ENCODE results near the gene CDHR5. TPM values are rescaled to one million over a fixed set of nuclear protein-coding genes. Genes with fewer than 3 reads are reported as not detected.

CDHR5 gene
- total RNA-seq, 1 donor: not detected

DNA sequence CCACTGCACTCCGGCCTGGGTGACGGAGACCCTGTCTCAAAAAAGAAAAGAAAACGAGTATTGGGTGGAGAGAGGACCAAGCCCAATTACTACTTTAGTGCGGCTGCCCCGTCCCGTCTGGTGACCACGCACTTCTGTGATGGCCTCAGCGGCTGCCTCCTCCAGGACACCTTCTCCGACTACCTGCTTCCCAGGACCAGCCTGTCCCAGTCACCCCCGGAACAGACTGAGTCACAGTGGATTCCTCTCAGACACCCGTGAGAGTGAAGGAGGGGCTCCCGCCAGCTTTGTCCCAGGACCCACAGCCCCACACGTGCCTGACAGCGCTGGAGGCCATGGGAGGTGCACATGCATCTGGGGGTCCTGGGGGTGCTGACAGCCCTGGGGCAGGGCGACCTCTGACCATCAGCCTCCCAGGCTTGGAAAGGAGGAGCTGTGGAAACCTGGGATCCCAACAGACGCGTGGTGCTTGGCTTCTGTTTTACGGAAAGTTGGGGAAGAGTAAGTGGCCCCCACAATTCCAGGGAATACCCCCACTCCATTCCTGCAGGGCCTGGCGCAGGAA, 17.1 kb upstream of the CDHR5 start:
- DNase-seq (ENCODE audit: insufficient read length, low spot score, missing footprints): peak; percentile 84
- H4K20me1 ChIP-seq (ENCODE audit: insufficient read depth, low read length): peaks cover 21% of the 10 kb centered on the region
- H3K27ac ChIP-seq (ENCODE audit: low read depth, low read length): no peak overlapping the region
- H3K79me2 ChIP-seq (ENCODE audit: insufficient read depth, low read length): no peaks in the 10 kb centered on the region
- H3K36me3 ChIP-seq (ENCODE audit: insufficient read depth, low read length): no peaks in the 10 kb centered on the region
- peaks cover 10% of the 10 kb centered on the region for H3K27me3 ChIP-seq (ENCODE audit: insufficient read depth, low read length)
- H3K4me2 ChIP-seq (ENCODE audit: insufficient read depth, low read length): no peak overlapping the region
- no peak overlapping the region for H3K4me3 ChIP-seq (ENCODE audit: insufficient read depth, low read length)
- H3K9me3 ChIP-seq (ENCODE audit: low read depth, low read length): no peaks in the 10 kb centered on the region
- H2AFZ ChIP-seq (ENCODE audit: low read length): no peak overlapping the region
- no peaks in the 10 kb centered on the region for H3K4me1 ChIP-seq (ENCODE audit: insufficient read depth, low read length)
- TF ChIP-seq CTCF (IDR thresholded peaks at IDR 0.05; ENCODE audit: extremely low read depth, low read depth, low read length): no peak

DNA sequence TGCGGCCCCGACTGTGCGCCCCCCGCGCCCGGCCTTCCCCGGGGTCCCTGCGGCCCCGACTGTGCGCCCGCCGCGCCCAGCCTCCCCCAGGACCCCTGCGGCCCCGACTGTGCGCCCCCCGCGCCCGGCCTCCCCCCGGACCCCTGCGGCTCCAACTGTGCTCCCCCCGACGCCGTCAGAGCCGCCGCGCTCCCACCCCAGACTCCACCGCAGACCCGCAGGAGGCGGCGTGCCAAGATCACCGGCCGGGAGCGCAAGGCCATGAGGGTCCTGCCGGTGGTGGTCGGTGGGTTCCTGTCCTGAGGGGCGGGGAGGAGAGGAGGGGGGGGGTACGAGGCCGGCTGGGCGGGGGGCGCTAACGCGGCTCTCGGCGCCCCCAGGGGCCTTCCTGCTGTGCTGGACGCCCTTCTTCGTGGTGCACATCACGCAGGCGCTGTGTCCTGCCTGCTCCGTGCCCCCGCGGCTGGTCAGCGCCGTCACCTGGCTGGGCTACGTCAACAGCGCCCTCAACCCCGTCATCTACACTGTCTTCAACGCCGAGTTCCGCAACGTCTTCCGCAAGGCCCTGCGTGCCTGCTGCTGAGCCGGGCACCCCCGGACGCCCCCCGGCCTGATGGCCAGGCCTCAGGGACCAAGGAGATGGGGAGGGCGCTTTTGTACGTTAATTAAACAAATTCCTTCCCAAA, 15.4 kb upstream of the CDHR5 start:
- no peaks in the 10 kb centered on the region for H3K36me3 ChIP-seq (ENCODE audit: insufficient read depth, low read length)
- peak; percentile 71 for DNase-seq (ENCODE audit: insufficient read length, low spot score, missing footprints)
- peaks cover 34% of the 10 kb centered on the region for H4K20me1 ChIP-seq (ENCODE audit: insufficient read depth, low read length)
- no peak for TF ChIP-seq CTCF (IDR thresholded peaks at IDR 0.05; ENCODE audit: extremely low read depth, low read depth, low read length)
- peaks cover 14% of the 10 kb centered on the region for H3K27me3 ChIP-seq (ENCODE audit: insufficient read depth, low read length)
- no peak overlapping the region for H2AFZ ChIP-seq (ENCODE audit: low read length)
- no peaks in the 10 kb centered on the region for H3K9me3 ChIP-seq (ENCODE audit: low read depth, low read length)
- no peaks in the 10 kb centered on the region for H3K4me1 ChIP-seq (ENCODE audit: insufficient read depth, low read length)
- H3K4me2 ChIP-seq (ENCODE audit: insufficient read depth, low read length): no peak overlapping the region
- H3K79me2 ChIP-seq (ENCODE audit: insufficient read depth, low read length): no peaks in the 10 kb centered on the region
- H3K4me3 ChIP-seq (ENCODE audit: insufficient read depth, low read length): no peak overlapping the region
- H3K27ac ChIP-seq (ENCODE audit: low read depth, low read length): no peak overlapping the region

DNA sequence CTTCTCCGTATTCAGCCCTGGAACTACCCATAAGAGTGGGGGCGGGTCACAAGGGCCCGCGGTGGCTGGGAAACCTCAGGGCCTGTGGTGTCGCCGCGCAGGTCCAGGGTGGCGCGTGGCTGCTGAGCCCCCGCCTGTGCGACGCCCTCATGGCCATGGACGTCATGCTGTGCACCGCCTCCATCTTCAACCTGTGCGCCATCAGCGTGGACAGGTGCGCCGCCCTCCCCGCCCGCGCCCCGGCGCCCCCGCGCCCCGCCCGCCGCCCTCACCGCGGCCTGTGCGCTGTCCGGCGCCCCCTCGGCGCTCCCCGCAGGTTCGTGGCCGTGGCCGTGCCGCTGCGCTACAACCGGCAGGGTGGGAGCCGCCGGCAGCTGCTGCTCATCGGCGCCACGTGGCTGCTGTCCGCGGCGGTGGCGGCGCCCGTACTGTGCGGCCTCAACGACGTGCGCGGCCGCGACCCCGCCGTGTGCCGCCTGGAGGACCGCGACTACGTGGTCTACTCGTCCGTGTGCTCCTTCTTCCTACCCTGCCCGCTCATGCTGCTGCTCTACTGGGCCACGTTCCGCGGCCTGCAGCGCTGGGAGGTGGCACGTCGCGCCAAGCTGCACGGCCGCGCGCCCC, 14.7 kb upstream of the CDHR5 start:
- H4K20me1 ChIP-seq (ENCODE audit: insufficient read depth, low read length): peaks cover 40% of the 10 kb centered on the region
- no peak overlapping the region for H3K4me2 ChIP-seq (ENCODE audit: insufficient read depth, low read length)
- TF ChIP-seq CTCF (IDR thresholded peaks at IDR 0.05; ENCODE audit: extremely low read depth, low read depth, low read length): no peak

DNA sequence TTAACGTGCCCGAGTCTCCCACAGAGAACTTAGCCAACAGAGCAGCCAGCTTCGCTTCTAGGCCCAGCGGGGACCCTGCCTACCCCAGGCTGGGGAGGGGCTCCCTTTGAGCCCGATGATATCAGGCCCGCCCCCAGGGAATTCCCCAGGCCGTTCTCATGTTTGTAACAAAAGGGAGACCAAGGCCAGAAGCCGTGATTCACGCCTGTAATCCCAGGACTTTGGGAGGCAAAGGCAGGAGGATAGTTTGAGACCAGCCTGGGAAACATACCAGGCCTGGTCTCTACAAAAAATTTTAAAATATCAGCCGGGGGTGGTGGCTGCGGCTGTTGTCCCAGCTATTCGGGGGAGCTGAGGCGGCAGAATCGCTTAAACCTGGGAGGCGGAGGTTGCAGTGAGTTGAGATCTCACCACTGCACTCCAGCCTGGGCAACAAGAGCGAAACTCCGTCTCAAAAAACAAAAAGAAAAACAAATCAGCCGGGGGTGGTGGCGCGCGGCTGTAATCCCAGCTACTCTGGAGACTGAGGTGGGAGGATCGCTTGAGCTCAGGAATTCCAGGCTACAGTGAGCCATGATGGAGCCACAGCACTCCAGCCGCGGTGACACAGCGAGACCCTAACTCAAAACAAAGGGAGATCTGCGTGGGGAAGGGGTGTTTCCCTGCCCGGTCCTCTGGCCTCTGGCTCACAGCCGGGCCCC, 14.0 kb upstream of the CDHR5 start:
- Histone ChIP-seq H3K79me2 (ENCODE audit: insufficient read depth, low read length) (no peaks in the 10 kb centered on the region), H3K36me3 (ENCODE audit: insufficient read depth, low read length) (no peaks in the 10 kb centered on the region), H3K9me3 (ENCODE audit: low read depth, low read length) (no peaks in the 10 kb centered on the region), H3K27me3 (ENCODE audit: insufficient read depth, low read length) (peaks cover 14% of the 10 kb centered on the region), H3K4me3 (ENCODE audit: insufficient read depth, low read length) (no peak overlapping the region), H3K27ac (ENCODE audit: low read depth, low read length) (no peak overlapping the region), H3K4me2 (ENCODE audit: insufficient read depth, low read length) (no peak overlapping the region), H2AFZ (ENCODE audit: low read length) (no peak overlapping the region), H4K20me1 (ENCODE audit: insufficient read depth, low read length) (peaks cover 40% of the 10 kb centered on the region), H3K4me1 (ENCODE audit: insufficient read depth, low read length) (no peaks in the 10 kb centered on the region)
- TF ChIP-seq CTCF (IDR thresholded peaks at IDR 0.05; ENCODE audit: extremely low read depth, low read depth, low read length): no peak
- DNase-seq (ENCODE audit: insufficient read length, low spot score, missing footprints): no peak

More for the DNA sequence above, 14.7 kb upstream of the CDHR5 start:
- Histone ChIP-seq H3K9me3 (ENCODE audit: low read depth, low read length) (no peaks in the 10 kb centered on the region), H3K4me1 (ENCODE audit: insufficient read depth, low read length) (no peaks in the 10 kb centered on the region), H3K79me2 (ENCODE audit: insufficient read depth, low read length) (no peaks in the 10 kb centered on the region), H3K27me3 (ENCODE audit: insufficient read depth, low read length) (peaks cover 14% of the 10 kb centered on the region), H3K27ac (ENCODE audit: low read depth, low read length) (no peak overlapping the region), H2AFZ (ENCODE audit: low read length) (no peak overlapping the region), H3K36me3 (ENCODE audit: insufficient read depth, low read length) (no peaks in the 10 kb centered on the region), H3K4me3 (ENCODE audit: insufficient read depth, low read length) (no peak overlapping the region)
- DNase-seq (ENCODE audit: insufficient read length, low spot score, missing footprints): peak; percentile 89

Measured in osteoblast (primary cell).